ENCODE measurements around the gene RND2.

The RND2 gene

DNA sequence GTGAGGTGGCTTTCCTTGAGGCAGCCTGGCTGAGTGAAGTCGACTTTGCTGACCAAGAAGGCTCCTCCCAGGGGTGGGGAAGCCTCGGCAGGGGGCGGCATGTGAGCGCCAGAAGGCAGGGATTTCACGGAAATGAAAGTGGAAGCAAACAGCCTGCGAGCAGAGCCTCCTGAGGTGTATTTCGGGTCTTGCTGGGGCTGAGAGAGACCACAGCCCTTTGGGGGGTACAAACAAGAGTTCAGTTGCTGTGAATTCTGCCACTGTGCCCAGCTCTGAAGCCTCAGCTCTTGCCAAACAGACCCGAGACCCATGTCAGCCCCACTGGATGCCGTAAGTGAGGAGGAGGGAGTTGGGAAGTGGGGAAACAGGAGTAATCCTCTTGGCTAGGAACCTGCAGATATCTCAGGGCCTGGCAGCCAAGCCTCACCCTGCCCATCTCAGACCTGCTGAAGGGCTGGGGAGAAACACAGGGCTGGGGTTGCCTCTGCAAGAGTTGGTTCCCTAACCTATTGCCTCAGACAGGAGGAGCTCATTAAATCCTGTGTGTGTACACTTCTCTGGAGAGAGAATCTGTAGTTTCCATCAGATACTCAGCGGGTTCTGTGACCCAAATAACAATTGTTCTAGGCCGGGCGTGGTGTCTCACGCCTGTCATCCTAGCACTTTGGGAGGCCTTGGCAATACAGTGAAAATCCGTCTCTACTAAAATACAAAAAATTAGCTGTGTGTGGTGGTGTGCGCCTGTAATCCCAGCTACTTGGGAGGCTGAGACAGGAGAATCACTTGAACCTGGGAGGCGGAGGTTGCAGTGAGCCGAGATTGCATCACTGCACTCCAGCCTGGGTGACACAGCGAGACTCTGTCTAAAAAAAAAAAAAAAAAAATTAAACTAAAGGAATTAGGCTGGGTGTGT lies 18.1 kb upstream of the RND2 start, which contains the start of gene IFI35:
IFI35 (plus strand) TSS at position 146 of the 913 bp plus-strand sequence; CDS start at position 310, 164 bp downstream.
- peak; percentile 79 for DNase-seq

DNA sequence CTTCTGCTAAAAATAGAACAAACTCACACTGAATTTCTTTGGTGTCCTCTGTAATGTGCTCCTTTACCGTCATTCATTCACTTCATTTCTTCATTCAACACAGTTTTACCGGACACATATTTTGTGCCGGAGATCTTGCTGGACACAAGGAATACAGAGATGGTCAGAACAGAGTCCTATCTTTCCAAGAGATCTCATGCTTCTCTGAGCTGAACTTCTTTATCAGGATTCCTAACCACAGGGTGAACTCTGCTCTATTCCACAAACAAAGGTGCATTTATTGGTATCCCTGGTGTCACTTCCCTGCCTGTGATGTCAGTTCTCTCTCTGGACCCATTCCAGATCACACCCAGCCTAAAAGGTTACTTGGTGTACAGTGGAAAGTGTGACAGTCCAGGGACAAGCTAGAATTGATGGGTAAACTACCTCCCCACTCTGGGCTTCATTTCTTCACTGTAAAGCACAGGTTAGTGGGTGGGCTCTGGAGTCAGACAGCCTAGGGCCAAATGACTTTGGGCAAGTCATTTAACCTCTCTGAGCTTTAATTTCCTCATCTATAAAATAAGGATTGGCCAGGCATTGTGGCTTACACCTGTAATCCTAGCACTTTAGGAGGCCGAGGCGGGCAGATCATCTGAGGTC lies 14.2 kb upstream of the RND2 start:
- no peak for DNase-seq

- no peak for DNase-seq
These were observed 13.1 kb upstream of the RND2 start for GRCh38 chr17:43011728-43012472.

DNA sequence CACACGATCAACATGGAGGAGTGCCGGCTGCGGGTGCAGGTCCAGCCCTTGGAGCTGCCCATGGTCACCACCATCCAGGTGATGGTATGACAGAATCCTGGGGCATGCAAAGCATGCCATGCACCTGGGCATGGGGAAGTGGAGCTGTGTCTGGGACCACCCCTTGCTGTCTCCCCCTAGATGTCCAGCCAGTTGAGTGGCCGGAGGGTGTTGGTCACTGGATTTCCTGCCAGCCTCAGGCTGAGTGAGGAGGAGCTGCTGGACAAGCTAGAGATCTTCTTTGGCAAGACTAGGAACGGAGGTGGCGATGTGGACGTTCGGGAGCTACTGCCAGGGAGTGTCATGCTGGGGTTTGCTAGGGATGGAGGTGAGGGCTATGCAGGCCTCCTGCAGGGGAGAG lies 11.7 kb upstream of the RND2 start:
- no peak for DNase-seq

DNA sequence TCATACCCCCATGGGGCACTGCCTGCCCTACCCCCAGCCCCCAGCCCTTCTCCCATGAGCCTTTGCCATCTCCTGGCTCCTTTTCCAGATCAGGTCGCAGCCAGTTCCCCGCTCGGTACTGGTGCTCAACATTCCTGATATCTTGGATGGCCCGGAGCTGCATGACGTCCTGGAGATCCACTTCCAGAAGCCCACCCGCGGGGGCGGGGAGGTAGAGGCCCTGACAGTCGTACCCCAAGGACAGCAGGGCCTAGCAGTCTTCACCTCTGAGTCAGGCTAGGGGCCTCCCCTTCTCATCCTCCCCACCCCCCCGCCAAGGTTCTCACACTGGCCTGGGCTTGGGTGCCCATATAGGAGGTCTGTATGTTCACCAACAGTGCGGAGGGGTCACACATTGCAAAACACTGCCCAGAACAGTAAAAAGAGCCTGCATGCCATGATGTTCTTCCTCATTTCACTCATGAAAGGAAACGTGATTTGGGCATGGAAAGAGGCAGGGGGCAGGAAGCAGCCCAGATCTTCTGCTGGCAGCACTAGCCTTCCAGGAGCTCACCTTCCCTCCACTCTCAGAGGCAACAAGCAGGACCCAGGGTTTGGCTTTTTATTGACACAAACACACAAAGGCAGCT lies 10.9 kb upstream of the RND2 start:
- DNase-seq = no peak

DNA sequence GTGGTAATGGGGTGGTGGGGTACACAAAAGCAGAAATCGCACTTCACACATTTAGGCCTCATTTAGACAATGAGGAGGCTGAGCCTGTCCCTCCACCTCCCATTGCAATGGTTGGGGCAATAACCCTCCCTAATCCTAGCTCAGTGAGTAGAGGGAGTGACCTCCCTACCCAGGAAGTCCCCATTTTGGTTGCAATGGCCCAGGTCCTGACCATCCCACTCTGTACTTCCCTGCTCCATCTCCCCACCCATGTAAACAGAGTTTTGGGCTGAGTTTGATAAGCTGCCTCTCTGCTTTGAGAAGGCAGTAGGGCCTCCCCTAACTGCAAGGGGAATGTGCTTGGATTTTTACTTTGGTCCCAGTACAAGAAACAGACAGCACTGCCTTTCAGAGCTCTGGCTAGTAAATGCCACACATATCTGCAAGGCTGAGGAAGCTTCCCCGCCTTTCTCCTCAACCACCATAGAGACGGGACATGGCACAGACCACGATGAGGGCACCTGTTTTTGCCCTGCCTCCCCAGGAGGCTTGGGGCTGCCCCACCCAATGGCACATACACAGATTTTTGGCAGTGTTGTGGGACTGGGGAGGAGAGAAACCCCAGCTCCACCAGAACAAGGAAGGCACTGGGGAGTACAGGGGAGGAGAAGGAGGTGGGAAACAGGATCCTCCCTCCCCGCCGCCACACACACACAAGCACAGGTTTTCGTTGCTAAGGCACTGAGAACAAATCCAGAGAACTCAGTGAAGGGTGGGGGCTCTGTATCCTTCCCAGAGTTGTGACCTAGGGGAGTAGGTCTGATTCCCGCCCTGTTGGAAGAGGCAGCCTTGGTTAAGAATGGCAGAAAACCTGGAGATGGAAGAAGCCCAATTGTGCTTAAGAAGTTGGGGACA lies 10.1 kb upstream of the RND2 start:
- no peak for DNase-seq

DNA sequence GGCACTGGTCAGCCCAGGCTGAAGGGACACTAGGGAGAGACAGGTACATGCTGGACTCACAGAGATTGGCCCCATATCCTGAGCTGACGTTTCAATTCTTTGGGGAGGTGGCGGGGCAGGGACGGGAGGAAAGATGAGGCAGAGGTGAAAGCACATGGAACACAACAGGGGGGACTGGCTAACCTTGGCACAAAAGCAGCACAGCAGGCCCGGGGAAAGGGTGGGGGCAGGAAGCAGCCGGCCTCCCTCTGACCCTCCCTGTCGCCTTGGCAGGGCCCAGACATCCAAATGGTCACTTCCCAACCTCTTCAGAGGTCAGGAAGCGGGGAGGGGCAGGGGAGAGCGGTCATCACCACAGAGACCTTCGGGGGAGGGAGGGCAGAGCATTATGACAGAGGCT lies 9.5 kb upstream of the RND2 start:
- DNase-seq = no peak

DNA sequence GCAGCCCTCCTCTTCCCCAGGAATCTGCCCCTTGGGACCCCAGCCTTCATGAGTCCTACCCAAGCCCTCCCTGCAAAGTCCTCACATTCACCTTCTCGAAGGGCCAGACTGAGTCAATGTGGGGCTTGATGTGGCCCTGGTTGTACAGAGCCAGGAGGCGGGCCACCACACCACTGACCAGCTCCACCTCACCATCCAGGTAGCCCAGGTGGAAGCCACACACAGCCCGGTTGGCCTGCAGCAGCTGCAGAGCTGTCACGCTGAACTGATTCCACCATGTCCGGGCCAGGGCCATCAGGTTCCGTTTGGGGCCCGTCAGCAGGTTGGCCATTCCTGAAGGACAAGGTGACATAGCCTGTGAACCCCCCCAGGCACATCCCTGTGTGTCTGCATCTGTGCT lies 8.8 kb upstream of the RND2 start:
- DNase-seq = no peak

DNA sequence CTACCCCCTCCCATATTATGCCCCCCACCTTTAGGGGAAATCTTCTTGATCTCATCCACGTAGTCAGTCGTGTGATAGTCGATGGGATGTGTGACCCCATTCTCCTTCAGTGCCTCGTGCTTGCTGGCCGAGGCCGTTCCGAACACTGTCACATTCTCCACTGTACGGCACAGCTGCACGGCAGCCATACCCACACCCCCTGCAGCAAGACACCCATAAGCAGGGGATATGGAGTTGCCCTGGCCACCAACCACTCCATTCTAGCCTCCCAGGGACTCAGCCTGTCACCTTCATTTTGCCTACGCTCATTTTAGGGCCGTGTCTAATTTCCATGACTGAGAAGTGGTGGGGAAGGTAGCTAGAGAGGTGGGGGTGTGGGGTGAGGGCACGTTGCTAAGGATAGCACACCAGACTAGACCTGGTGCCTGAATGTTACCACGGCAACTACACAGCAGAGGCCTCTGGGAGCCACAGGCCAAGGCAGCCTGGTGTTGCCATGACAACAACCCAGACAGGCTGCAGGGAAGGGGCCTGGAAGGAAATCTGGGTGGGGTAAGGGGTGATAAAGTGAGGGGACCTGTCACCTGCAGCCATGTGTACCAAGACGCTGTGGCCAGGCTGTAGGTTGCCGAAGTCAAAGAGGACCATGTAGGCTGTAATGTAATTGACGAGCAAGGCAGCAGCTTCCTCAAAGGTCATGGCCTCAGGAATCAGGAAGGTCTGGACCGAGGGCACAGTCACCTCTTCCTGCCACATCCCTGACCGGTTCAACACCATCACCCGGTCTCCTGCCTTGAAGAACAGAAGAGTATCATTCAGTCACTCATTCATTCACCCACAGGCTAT lies 6.8 kb upstream of the RND2 start:
- DNase-seq = peak; percentile 54

GRCh38 chr17:43018932-43019331 lies 6.1 kb upstream of the RND2 start:
- DNase-seq = no peak

GRCh38 chr17:43019418-43019817 lies 5.6 kb upstream of the RND2 start:
- DNase-seq = no peak

DNA sequence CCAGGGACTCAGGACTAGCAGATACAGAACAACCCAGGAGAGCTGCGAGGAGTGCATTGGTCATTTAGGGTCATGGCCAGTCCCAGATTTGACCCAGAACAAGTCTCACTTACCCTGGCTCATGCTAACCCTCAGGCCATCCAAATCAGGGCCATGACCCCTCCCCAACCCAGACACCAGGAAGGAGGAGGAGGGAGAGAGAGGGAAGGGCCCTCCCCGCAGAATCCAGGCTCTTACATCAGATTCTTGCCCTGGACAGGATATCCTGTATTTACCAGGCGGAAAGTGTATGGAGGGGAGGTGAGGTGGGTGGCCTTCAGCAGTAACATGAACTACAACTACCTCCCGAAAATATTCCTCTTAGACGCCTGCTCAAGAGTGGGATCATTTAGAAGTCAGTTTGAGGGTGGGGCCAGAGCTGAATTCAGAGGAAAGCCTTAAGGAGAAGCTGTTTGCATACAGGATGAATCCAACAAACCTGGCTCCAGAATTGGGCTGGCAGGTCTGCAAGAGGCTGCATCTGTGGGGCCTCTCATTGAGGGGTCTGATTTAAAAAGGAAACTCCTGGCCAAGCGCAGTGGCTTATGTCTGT lies 4.9 kb upstream of the RND2 start:
- DNase-seq = no peak

GRCh38 chr17:43020789-43021740 lies 4.0 kb upstream of the RND2 start:
- DNase-seq = peak; percentile 71

DNA sequence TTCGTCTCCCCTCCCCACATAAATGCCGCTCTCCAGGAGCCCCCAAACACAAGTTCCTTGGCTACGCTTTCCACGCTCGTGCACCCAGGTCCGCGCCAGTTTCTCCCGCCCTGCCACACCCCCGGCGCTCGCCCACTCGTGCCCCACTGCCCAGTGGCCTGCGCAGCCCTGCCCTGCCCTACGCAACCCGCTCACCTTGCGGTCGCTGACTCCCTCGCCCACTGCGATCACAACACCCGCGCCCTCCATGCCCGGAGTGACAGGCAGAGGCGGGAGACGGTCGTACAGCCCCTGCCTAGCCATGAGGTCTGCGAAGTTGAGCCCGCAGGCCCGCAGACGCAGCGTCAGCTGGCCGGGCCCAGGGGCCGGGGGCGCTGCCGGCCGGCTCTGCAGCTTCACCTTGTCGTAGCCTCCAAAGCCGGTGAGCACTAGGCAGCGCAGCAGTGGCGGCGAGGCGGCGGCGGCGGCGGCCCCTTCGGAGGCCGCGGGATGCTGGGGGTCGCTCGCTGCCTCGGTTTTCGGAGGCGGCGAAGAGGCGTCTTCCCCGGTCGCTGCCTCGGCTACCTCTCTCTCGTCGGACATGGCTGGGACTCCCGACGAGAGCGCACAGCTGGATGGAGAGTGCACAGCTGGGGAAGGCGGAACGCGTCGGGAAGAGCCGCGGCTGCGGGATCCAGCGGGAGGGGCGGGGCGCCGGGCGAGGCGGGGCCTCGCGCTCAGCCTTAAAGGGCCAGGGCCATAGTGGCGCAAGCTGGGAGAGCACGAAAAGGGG lies 3.1 kb upstream of the RND2 start, which contains the start of gene VAT1:
VAT1 (minus strand) TSS at position 645 of the 772 bp plus-strand sequence; CDS start at position 582, 63 bp downstream.
- peak; percentile 91 for DNase-seq

DNA sequence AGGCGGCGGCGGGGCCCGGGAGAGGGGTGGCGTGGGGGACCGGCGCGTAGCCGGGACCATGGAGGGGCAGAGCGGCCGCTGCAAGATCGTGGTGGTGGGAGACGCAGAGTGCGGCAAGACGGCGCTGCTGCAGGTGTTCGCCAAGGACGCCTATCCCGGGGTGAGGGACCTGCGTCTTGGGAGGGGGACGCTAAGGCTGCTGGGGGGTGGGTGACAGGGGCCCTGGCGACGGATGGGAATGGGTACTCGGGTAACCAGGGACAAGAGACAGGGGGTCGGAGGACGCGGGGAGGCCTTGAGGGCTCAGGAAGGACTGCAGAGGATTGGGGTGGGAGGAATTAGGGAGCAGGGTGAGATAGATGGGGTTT lies 243 bp downstream of the RND2 start:
- no peak for DNase-seq

- peak; percentile 45 for DNase-seq
These were observed 921 bp downstream of the RND2 start for GRCh38 chr17:43025766-43026537.

DNA sequence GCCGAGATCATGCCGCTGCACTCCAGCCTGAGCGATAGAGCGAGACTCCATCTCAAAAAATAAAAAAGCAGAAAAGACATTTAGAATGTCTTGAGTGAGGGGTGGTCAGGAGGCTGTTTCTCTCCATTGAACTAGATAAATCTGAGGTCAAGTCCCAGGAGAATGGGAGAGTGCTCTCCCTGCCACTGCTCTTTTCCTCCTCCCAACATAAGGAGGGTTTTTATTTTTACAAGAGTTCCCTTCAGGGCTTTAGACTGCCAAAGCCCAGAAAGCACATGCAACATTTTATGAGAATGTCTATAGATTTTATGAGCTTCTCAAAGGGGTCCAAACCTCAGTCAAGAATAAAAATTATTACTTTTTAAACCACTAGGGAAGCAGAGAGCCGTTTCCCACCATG lies 1.6 kb downstream of the RND2 start:
- no peak for DNase-seq
